Measurements from ENCODE around the gene TYK2. TPM values are rescaled to one million over a fixed set of nuclear protein-coding genes. Genes with fewer than 3 reads are reported as not detected.

The TYK2 gene
- total and polyA plus RNA-seq, 9 of the 15 experiments (the other 6 are each of a cell fraction or from before 2014, with no cell fraction given) = 15.0 to 182 (median 85.9) TPM

GRCh38 chr19:10335352-10335985 lies 44.9 kb downstream of the TYK2 start (continued):
- TF ChIP-seq CREB3L1 (IDR thresholded peaks at IDR 0.05; ENCODE audit: borderline replicate concordance, low read depth) = no peak
- no peak for TF ChIP-seq ZBTB43 (CRISPR knock-in tag; IDR thresholded peaks at IDR 0.05)
- TF ChIP-seq ZFPM2 (CRISPR knock-in tag; IDR thresholded peaks at IDR 0.05) = no peak

- in situ Hi-C loops (cut with MboI) = no loop called here
- no peaks in the 10 kb centered on the region for H3K9me1 ChIP-seq (ENCODE audit: control insufficient read depth, insufficient read depth, low read length)
- peak overlapping the region; percentile 81 for H2AFZ ChIP-seq (ENCODE audit: low read depth, low read length)
- intact Hi-C loops (cut with micrococcal nuclease) = loop anchor here (2.0 kb wide), 2 partner anchors 46 to 54 kb away; partner anchors contain the start of gene TYK2
- DNase-seq (ENCODE audit: extremely low read depth in 1 of 4, low spot score in 3 of 4) = peak; percentile 91 to 97 (median 93)
- H3K4me3 ChIP-seq = peak overlapping the region; percentile 93
- peak; percentile 86 for ATAC-seq
- no TSS peak for BruUV-seq (replicated peaks)
- FAIRE-seq = peak; percentile 95
- peaks cover 24% of the 10 kb centered on the region for H3K36me3 ChIP-seq (ENCODE audit: control insufficient read depth, insufficient read depth, low read length)
- WGBS (ENCODE audit: insufficient coverage, low coverage, missing lambda C conversion rate) = 3% methylated on average over 52 of the region's 59 CpGs
- peaks cover 10% of the 10 kb centered on the region; the same call in 1 of the 2 replicates for H4K20me1 ChIP-seq (replicated peaks; ENCODE audit: control insufficient read depth, insufficient read depth, low read length)
- ChIA-PET CTCF (ENCODE audit: low intra/inter-chr PET ratio) (no interaction called here), POLR2A (interaction anchor here (0.5 to 3.9 kb wide), 7 partner anchors 9 to 46 kb away, joined by 3 to 29 read pairs (median 9); partner anchors contain the start of genes ICAM5 and TYK2)
- peak overlapping the region; percentile 98 for H3K27ac ChIP-seq (ENCODE audit: extremely low read depth, low read depth, low read length)
- peak overlapping the region; percentile 96 to 99 for H3K9ac ChIP-seq (ENCODE audit: insufficient read depth in 1 of 2, low read depth in 2 of 2, low read length in 2 of 2)
- peaks cover 56% of the 10 kb centered on the region for H3K79me2 ChIP-seq (ENCODE audit: control insufficient read depth, insufficient read depth, low read length)
- peak overlapping the region; percentile 92 for H3K4me2 ChIP-seq (ENCODE audit: insufficient read depth, low read length)
- H3K9me3 ChIP-seq (replicated peaks; ENCODE audit: control insufficient read depth, insufficient read depth, low read depth, low read length) = no peaks in the 10 kb centered on the region
- no peaks in the 10 kb centered on the region for H3K27me3 ChIP-seq (ENCODE audit: control insufficient read depth in 2 of 2, insufficient read depth in 2 of 2, low read length in 2 of 2)
- peaks cover 15 to 47% of the 10 kb centered on the region in 2 experiments; a peak in 4 of 5 replicates for H3K4me1 ChIP-seq (replicated peaks in 1 of 2; ENCODE audit: control insufficient read depth in 2 of 2, insufficient read depth in 2 of 2, low read length in 2 of 2)
- TF ChIP-seq IFI16 (CRISPR knock-in tag; IDR thresholded peaks at IDR 0.05) = no peak
- peak in 1 of 2 experiments; percentile 39 for TF ChIP-seq E2F6 (IDR thresholded peaks at IDR 0.05; ENCODE audit: borderline replicate concordance in 1 of 2, extremely low read depth in 1 of 2, insufficient read depth in 1 of 2, insufficient read length in 1 of 2, low read depth in 1 of 2, low read length in 1 of 2, poor library complexity in 1 of 2, severe bottlenecking in 1 of 2)
- TF ChIP-seq CXXC5 (CRISPR knock-in tag; IDR thresholded peaks at IDR 0.05) = peak; percentile 54
- TF ChIP-seq MBD2 (IDR thresholded peaks at IDR 0.05; ENCODE audit: borderline replicate concordance, low read depth) = peak; percentile 30; the same call in 1 of the 2 replicates
- TF ChIP-seq RAD21 (CRISPR knock-in tag; conservative IDR thresholded peaks at IDR 0.05 in 1 of 2, IDR thresholded peaks at IDR 0.05 in 1 of 2) = peak in 1 of 2 experiments; percentile 20; a peak in 1 of 4 replicates
- TF ChIP-seq SIN3A (IDR thresholded peaks at IDR 0.05; ENCODE audit: borderline replicate concordance in 2 of 2, control insufficient read depth in 1 of 2, low read depth in 2 of 2, low read length in 2 of 2) = peak; percentile 55 to 88; a peak in 2 of 4 replicates
- TF ChIP-seq HDAC1 (IDR thresholded peaks at IDR 0.05) = peak in 1 of 2 experiments; percentile 76; a peak in 1 of 4 replicates
- TF ChIP-seq ZNF696 (CRISPR knock-in tag; conservative IDR thresholded peaks at IDR 0.05) = no peak
- TF ChIP-seq NCOA6 (IDR thresholded peaks at IDR 0.05) = peak; percentile 81; the same call in 1 of the 2 replicates
Observed at GRCh38 chr19:10334588-10335351, 45.6 kb downstream of the TYK2 start.

Data from K562 (cell line).